Left kidney (tissue), 8 donors: ENCODE measurements around the gene TOM1L2. TPM values are rescaled to one million over a fixed set of nuclear protein-coding genes. Genes with fewer than 3 reads are reported as not detected.

Experiments
- DNase-seq: peaks from one replicate; pipeline ENCODE4 v3.0.0-alpha.2; 2013
- long read RNA-seq, 8 donors: transcript quantifications; one replicate each; lab custom pipeline, GENCODE V29; 2026
- polyA plus RNA-seq: library from polyadenylated mRNA; unstranded; fragments of 120-200 nt; gene quantifications from one replicate; pipeline ENCODE4 v1.2.1, GENCODE V29; 2013; ENCODE audit not compliant: insufficient read length

TOM1L2 gene
- 47.2 TPM for polyA plus RNA-seq
- long read RNA-seq, donor 1, transcript TOM1L2-202 (15 exons, 2,418 nt): major isoform, 5 of 10 reads
- long read RNA-seq, donor 1, partial matches to known transcripts: 0 of 10 reads
- long read RNA-seq, donor 1, other reads (novel, unspliced or antisense): 0 of 10 reads
- long read RNA-seq, donor 2, transcript TOM1L2-202 (15 exons, 2,418 nt): major isoform, 5 of 7 reads
- long read RNA-seq, donor 2, partial matches to known transcripts: 0 of 7 reads
- long read RNA-seq, donor 2, other reads (novel, unspliced or antisense): 0 of 7 reads
- long read RNA-seq, donor 3, transcript TOM1L2-206 (3 exons, 680 nt): major isoform, 5 of 6 reads
- long read RNA-seq, donor 3, partial matches to known transcripts: 0 of 6 reads
- long read RNA-seq, donor 3, other reads (novel, unspliced or antisense): 0 of 6 reads
- long read RNA-seq, donor 4: 0 reads
- long read RNA-seq, donor 5, transcript TOM1L2-202 (15 exons, 2,418 nt): major isoform, 5 of 7 reads
- long read RNA-seq, donor 5, partial matches to known transcripts: 0 of 7 reads
- long read RNA-seq, donor 5, other reads (novel, unspliced or antisense): 0 of 7 reads
- long read RNA-seq, donor 6, full-length matches to known transcripts: 6 of 6 reads
- long read RNA-seq, donor 6, partial matches to known transcripts: 0 of 6 reads
- long read RNA-seq, donor 6, other reads (novel, unspliced or antisense): 0 of 6 reads
- long read RNA-seq, donor 7, transcript TOM1L2-206 (3 exons, 680 nt): major isoform, 6 of 10 reads
- long read RNA-seq, donor 7, partial matches to known transcripts: 0 of 10 reads
- long read RNA-seq, donor 7, other reads (novel, unspliced or antisense): 0 of 10 reads
- long read RNA-seq, donor 8, partial matches to known transcripts: 0 of 5 reads
- long read RNA-seq, donor 8, other reads (novel, unspliced or antisense): 0 of 5 reads

DNA sequence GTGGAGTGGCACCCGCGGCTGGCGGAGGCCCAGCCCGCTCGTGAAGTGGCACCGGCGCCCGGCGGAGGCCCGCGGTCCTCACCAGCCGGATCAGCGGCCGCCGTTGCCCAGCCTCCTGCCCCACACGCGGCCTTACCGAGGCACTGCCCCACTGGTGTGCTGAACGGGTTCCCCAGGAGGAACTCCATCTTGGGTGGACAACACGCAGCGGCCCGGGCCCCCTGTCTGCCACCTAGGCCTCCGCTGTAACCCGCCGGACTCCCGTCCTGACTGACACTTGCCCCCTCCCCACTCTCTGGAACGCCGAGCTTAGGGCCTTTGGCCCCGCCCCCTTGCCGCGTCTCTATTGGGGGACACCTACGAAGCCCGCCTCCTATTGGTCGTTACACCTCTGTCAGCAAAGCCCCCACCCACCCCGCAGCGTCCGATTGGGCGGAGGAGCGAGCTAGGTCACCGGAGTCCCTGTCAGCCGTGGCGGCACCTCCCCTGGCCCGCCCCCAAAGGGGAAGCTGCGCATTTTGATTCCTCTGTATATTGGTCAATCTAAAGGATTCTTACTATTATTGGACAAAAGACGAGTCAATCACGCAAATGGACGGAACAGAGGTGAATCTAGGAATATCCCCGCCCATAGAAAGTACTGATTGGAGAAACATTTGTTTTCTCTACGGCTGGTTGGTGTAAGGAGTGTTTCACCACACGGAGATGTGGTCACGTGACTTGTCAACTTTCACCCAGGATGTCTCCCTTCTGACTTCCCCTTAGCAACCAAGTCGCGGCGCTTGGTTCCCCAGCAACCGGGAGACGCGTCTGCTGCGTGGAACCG is at the start of gene TOM1L2, which contains the start of gene DRC3:
TSS of gene TOM1L2 (minus strand) at position 275 of the 826 bp plus-strand sequence. CDS start at position 188, 87 bp downstream.
TSS of gene DRC3 (plus strand) at position 737 of the 826 bp plus-strand sequence. CDS start 4,737 bp downstream, outside the sequence.
- peak; percentile 100 for DNase-seq

DNA sequence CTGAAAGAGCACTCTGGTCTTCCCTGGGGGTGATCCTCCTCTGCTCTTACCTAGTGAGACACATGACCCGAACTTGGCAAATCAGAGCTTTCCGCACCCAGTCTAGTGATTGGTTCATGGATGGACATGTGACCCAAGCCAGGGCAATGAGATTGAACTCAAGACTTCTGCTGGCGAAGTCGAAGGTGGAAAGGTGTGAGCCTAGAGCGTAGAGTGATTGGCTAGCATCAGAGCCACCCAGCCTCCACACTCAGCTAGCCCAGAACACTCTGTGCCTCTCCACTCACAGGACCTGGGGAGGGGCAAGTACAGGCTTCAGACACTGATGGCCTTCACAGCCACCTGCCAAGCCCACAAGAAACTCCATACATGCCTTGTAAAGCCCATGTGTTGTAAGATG is 49.2 kb upstream of the TOM1L2 start:
- no peak for DNase-seq

DNA sequence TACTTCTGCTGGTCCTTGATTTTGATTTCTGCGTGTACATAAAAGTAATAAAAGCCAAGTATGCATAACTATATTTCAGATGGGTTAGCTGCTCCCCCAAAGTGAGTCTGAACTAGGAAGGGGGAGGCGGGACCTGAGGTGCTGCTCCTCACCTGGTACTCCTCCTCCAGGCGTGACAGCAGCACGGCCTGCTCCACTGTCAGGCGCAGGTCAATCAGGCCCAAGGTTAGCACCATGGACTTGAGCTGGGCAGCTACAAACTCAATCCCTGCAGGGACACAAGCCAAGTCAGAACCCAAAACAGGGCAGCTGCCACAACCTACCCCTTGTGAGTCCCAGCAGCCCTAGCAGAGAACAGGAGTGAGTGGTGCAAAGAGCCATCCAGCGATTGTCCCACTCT is 48.8 kb upstream of the TOM1L2 start:
- no peak for DNase-seq

DNA sequence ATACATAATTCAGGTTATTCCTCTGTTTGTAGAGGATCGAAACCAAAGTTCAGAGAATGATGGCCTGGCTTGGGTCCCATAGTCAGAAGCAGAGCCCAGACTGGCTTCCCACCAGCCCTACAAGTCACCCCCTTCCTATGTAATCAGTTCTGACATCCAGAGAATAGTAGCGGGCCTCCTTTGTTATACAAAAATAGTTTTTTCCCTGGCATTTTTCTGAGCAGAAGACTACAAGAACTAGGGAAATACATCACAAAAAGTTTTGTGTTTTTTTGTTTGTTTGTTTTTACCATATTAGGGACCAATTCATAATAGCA is 47.6 kb upstream of the TOM1L2 start:
- DNase-seq: no peak

DNA sequence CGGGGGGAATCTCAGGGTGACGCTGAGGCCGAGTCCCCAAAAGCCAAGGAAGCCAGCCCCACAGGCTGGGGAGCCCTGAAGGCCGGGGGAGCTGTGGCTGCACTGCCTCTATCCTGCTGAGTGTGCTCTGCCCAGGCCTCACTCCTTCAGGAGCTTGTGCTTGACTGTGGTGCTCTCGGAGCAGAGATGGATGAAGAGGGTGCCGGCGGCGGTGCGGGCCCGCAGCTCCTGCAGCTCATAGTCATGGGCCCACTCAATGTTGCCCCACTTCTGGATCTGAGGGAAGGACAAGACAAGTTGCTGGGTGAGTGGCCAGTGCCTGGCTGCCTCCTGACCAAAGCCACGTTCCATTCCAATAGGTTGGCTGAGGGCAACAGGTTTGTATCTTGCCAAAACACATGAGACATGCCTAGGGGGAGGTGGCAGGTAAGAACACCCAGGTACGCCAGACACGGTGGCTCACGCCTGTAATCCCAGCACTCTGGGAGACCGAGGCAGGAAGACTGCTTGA is 46.3 kb upstream of the TOM1L2 start:
- DNase-seq: no peak

DNA sequence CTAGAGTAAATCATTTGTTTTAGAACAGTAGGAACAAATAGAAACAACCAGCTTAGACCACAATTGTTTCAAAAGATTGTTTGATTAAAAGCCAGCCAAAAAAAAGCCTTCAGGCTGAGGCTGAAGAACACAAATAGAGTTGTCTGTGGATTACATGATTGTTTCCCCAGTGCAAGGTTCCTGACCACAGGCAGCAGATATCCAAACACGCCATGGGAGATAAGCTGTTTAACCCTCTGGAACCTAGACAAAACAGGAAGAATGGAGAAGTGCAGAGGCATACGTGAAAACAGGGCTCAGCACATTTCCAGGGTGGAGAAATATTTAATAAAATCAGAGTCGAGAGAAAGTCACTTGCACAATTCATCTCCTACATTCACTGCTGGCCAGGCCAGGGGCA is 45.8 kb upstream of the TOM1L2 start:
- no peak for DNase-seq

DNA sequence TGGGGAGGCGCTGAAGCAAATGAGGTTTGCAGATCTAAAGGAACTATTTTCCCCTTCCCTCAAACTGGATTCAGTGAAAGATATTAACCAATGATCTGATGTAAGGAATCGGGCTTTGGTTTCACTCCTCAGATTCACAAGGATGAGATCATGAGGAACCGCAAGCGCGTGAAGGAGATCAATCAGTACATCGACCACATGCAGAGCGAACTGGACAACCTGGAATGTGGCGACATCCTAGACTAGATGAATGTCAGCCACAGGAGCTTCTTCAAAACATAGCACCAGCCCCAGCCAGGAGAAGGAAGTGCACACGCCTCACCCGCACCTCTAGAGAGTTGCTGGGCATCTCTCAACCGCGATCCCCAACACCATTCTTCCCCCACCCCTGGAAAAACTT is 44.2 kb upstream of the TOM1L2 start:
- no peak for DNase-seq

DNA sequence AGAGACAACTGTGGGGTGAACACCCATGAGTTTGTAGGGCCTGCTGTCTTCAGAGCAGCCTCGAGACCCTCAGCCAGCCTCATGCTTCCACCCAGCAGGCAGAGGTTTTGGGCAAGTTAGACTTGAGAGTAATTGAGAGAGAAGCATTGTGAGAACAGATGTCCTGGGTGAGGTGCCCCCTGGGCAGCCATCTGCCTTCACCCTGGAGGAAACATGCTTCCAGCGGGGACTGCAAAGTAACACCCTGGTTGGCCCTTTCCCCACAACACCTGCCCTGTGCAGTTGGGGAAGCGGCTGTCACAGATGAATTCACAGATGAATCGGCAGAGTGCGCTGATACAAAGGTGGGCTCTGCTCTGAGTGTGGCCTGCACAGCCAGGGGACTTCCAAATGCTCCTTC is 43.4 kb upstream of the TOM1L2 start:
- DNase-seq: no peak

DNA sequence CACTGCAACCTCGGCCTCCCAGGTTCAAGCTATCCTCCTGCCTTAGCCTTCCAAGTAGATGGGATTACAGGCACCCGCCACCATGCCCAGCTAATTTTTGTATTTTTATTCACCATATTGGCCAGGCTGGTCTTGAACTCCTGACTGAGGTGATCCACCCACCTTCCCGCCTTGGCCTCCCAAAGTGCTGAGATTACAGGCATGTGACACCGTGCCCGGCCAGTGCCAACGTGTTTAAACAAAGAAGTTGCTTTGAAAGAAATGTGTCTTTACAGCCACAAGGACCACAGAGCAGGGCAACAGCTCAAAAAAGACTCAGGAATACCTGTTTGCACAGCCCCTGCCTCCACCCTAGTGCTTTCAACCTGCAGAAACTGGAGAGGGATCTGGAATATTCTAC is 41.8 kb upstream of the TOM1L2 start:
- DNase-seq: no peak

DNA sequence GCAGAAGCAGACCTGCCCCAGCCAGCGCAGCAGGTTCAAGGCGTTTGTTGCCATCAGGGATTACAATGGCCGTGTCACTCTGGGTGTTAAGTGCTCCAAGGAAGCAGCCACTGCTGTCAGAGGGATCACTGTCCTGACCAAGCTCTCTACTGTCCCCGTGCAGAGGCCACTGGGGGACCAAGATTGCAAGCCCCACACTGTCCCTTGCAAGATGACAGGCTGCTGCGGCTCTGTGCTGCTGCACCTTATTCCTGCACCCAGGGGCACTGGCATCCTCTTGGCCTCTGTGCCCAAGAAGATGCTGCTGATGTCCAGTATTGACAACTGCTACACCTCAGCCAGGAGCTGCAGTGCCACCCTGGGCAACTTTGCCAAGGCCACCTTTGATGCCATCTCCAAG is 39.1 kb upstream of the TOM1L2 start:
- no peak for DNase-seq

DNA sequence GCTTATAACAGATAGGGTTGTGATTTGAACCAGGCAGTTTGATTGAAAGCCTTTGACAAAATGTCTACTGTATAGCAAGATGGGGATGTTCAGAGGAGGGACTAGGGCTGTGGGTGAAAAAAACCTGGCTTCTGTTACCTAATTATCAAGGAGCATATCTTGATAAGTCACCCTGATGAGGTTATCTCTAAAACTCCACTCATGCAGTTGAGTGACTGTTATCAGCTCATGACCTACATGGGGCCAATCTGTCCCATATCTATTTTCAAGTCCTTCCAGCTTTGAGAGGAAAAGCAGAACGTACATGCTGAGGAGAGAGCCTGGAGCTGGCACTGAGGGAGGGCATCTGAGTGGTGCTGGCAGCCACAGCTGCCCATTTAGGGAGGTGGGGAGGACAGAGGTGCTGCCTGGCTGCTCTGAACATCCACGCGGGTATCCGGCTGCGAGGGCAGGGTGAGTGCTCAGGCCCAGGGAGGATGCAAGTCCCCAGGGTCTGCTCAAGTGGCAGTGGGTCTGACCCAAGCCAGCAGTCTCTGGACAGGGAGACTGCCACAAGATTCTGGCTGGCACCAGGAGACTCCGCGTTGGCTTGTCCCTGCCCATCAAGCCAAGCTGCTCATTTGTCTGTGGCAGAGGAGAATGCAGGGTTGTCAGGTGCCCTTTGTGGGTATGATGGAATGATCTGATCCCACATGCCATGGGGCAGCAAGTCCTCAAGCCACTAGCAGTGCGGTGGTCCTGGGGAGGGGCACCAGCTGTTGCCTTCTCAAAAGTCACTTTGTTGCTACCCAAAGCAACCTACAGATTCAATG is 37.6 kb upstream of the TOM1L2 start:
- DNase-seq: no peak

DNA sequence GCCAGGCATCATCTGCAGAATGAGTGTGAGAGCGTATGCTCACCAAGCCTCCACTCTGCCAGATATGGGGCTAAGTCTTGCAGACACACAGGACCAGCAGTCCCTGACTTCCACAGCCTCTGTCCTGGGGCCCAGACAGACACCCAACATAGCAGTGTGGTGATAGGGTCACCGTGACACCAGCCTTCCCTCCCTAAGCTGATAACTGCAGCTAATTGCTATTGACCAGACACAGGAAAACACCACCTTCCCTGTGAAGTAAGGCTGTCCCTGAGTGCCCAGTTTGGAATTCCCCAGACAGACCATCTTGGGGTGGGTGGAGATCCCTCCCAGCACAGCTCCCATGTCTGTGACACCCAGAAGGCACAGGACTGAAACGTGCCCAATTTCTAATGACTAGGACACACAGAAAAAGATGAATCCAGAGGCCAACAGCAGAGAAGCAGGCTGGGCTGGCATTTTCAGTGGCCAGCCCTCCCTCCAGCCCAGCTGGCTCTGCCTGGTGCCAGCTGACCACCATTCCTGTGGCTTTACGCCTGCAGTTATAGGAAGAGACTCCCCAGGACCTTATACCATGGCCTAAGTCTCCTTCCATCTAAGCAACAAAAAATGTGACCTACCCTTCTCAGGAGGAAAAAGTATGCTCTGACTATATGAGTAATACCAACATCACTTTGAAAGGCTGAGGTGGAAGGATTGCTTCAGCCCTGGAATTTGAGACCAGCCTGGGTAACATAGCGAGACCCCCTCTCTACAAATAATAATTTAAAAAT is 36.5 kb upstream of the TOM1L2 start:
- no peak for DNase-seq

DNA sequence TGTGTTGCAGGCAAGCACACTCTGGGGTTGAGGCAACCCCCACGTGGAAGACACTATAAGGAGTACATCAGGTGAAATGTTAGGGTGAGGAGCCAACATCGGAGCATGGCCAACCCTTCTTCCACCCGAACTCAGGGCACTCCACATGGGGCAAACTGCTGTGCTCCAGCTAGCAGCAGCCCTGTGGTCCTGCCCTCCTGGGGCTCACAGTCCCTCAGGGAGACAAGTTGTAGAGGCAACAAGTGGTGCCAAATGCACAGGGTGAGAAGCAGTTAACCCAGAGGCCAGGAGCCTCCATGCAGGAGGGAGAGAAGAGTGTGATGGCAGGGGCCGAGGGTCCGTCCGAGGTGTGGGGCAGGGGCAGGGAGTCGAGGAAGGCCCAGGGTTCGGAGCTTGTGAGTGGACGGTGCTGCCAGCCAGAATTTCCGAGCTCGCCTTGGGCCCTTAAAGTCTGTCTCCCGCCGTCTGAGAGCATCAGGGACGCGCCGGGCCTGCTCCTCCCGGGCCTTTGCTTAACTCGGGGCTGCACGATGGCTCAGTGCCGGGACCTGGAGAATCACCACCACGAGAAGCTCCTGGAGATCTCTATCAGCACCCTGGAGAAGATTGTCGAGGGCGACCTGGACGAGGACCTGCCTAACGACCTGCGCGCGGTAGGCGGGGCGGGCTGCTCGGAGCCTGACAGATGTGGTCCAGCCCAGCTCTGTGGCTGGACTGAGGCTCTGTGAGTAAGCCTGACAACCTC is 34.5 kb upstream of the TOM1L2 start:
- DNase-seq: no peak

DNA sequence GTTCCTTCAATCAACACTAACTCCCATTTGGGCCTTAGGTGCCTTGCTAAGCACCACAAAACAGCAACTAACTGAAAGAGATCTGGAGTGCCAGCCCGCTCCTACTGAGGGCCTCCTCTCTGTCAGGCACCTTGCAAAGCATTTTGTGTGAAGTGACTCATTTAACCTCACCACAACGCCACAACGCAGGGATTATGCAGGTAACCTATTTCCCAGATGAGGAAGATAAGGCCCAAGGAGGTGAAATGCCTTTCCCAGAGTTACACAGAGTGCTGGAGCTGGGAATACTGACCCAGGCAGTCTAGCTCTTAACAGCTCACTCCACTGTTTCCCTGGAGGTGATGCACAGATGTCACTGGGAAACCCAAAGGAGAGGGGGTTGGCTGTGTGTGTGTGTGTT is 33.3 kb upstream of the TOM1L2 start:
- DNase-seq: no peak

DNA sequence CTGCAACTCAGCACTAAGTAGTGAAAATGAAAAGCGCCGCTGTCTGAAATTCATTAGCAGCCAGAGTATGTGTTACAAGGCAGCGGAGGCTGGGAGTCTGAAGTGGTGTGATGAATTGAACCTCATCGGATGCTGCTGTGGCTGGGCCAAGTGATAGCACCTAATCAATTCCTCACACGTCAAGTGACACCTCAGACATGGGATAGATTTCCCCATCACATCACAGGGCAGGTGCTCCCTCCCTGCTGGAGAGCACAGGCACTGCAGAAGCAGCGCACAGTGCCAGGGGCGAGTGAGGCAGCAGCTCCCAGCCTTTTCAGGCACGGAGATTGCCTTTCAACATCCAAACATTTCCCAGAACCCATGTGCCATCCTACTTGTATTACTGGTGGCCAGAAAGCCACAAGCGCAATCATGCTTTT is 32.7 kb upstream of the TOM1L2 start:
- no peak for DNase-seq

DNA sequence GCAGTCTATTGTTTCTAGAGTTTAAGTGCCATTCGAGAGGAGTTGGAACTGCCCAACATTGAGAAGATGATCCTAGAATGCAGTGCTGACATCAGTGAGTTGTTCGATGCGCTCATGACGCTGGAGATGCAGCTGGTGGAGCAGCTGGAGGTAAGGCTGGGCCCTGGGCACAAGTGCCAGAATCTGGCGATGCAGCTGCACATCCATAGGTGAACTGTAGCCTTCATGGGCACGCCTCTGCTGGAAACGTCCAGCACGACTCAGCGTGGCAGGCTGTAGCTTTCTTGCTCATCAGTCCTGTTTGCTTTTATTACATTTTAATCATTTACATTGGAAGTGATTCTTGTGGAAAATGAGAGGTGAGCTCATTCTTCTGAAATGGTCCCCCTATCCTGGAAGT is 32.1 kb upstream of the TOM1L2 start:
- no peak for DNase-seq

DNA sequence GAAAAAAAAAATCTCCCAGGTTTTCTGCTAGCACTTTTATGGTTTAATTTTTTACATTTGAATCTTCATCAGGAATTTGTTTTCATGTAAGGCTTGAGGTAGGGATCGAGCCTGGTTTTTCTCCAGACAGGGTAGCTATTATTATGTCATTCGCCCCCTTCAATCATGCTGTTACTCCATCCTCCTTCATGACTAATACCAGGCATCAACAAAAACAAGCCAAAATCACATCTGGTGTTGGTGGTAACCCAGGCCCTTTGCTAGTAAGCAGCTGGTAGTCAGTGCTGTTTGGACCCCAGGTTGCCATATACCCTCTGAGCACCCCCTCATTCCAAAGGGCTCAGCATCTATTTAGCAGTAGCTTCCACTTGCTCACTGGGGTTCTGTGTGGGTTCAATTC is 30.0 kb upstream of the TOM1L2 start:
- DNase-seq: no peak

DNA sequence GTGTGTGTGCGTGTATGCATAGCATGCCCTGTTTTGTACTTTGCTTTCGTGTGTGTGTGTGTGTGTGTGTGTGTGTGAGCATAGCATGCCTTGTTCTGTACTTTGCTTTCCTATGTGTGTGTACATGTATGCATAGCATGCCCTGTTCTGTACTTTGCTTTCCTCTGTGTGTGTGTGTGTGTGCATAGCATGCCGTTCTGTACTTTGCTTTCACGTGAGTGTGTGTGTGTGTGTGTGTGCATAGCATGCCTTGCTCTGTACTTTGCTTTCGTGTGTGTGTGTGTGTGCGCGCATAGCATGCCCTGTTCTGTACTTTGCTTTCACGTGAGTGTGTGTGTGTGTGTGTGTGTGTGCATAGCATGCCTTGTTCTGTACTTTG is 27.8 kb upstream of the TOM1L2 start:
- DNase-seq: no peak

DNA sequence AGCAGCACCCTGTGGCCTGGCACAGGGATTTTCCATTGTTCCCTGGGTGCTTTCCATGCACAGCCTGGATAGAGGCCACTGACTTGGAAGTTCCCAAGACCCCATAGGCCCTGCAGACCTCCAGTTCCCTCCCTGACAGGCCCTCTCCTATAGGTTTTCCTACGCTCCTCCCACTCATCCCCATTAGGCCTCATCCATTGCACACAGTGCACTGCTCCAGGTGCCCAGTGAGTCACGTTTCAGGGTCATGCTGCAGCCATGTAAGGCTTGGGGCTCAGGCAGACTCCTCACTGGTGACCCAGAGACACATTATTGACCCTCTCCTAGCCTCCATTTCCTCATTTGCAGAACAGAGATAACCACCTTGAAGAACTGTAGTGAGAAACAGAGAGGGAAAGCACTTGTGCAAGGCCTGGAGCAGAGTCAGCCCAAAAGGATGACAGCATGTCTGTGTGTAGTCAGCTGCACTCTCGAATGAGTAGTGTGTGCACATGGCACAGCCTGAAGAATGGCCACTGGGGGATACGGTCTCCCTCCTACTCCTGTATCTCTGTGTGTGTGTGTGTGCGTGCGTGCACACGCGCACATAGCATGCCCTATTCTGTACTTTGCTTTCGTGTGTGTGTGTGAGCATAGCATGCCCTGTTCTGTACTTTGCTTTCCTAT is 27.3 kb upstream of the TOM1L2 start:
- no peak for DNase-seq
